ENCODE results near the gene MYO18B. TPM values are rescaled to one million over a fixed set of nuclear protein-coding genes. Genes with fewer than 3 reads are reported as not detected.

The MYO18B gene
- total RNA-seq, 1 donor from 2014 or later, result 0.07 TPM

DNA sequence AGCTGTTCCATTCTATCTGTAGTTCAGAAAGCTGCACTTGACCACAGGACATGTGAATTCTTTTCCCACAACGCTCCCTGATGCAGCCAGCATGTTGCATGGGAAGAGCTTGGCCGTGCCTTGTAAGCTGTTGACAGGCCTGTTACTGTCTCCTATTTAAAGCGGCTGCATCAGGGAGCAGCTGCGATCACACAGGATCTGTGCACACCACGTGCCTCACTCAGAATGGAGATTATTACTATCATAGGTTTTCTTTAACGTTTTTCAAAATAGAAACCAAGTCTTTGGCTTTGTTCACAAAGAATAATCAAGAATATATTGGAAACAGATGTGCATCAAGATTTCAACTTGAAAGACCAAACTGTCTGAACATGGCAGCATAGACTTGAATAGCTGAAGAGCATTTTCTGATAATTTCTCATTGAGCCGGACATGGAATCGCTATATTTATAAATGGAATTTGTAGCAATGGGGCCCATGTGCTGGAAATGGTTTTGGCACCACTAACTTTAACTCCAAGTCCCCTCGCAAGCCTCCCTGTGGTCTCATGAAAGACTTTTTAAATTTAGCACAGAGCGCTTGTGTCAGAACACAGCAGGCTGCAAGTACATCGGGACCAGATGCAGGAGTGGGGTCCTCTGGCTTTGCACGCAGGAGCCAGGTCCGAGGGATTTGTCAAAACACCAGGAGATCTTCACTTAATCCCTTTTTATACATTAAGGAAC is 40.8 kb upstream of the MYO18B start:
- TF ChIP-seq, protein P1, sequence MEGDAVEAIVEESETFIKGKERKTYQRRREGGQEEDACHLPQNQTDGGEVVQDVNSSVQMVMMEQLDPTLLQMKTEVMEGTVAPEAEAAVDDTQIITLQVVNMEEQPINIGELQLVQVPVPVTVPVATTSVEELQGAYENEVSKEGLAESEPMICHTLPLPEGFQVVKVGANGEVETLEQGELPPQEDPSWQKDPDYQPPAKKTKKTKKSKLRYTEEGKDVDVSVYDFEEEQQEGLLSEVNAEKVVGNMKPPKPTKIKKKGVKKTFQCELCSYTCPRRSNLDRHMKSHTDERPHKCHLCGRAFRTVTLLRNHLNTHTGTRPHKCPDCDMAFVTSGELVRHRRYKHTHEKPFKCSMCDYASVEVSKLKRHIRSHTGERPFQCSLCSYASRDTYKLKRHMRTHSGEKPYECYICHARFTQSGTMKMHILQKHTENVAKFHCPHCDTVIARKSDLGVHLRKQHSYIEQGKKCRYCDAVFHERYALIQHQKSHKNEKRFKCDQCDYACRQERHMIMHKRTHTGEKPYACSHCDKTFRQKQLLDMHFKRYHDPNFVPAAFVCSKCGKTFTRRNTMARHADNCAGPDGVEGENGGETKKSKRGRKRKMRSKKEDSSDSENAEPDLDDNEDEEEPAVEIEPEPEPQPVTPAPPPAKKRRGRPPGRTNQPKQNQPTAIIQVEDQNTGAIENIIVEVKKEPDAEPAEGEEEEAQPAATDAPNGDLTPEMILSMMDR (IDR thresholded peaks at IDR 0.05; ENCODE audit: insufficient read depth, low read depth, low read length), result no peak
- no peak for TF ChIP-seq EZH2 (IDR thresholded peaks at IDR 0.05; ENCODE audit: insufficient read depth, low read length)
- no peaks in the 10 kb centered on the region for H4K20me1 ChIP-seq (ENCODE audit: insufficient read depth, low read length)
- Mint-ChIP-seq H3K9me3 (ENCODE audit: unreplicated experiment) (no peaks in the 10 kb centered on the region), H3K27me3 (ENCODE audit: low read depth, unreplicated experiment) (no peaks in the 10 kb centered on the region), H3K36me3 (ENCODE audit: low read depth, unreplicated experiment) (peaks cover 2% of the 10 kb centered on the region), H3K4me1 (ENCODE audit: low read depth, unreplicated experiment) (peaks cover 3% of the 10 kb centered on the region), H3K27ac (ENCODE audit: unreplicated experiment) (no peak overlapping the region), H3K4me3 (ENCODE audit: unreplicated experiment) (no peak overlapping the region)
- DNase-seq (ENCODE audit: low read depth) (peak; percentile 12), FAIRE-seq (no peak)
- H3K36me3 ChIP-seq (ENCODE audit: insufficient read depth, low read length), result no peaks in the 10 kb centered on the region
- H3K79me2 ChIP-seq (ENCODE audit: insufficient read depth, low read length), result no peaks in the 10 kb centered on the region
- no peaks in the 10 kb centered on the region for H3K9me3 ChIP-seq (ENCODE audit: insufficient read depth, low read depth, low read length)
- no peak overlapping the region for H3K4me3 ChIP-seq (ENCODE audit: insufficient read depth, low read depth, low read length)
- H3K4me2 ChIP-seq (ENCODE audit: low read length), result no peak overlapping the region
- H3K27me3 ChIP-seq (ENCODE audit: insufficient read depth, low read length), result no peaks in the 10 kb centered on the region
- H3K9ac ChIP-seq (ENCODE audit: low read length), result no peak overlapping the region
- H3K4me1 ChIP-seq (ENCODE audit: insufficient read depth, low read length), result no peaks in the 10 kb centered on the region
- H3K27ac ChIP-seq (ENCODE audit: low read depth, low read length), result no peak overlapping the region
- peak overlapping the region; percentile 36 for H2AFZ ChIP-seq (ENCODE audit: low read depth, low read length)

DNA sequence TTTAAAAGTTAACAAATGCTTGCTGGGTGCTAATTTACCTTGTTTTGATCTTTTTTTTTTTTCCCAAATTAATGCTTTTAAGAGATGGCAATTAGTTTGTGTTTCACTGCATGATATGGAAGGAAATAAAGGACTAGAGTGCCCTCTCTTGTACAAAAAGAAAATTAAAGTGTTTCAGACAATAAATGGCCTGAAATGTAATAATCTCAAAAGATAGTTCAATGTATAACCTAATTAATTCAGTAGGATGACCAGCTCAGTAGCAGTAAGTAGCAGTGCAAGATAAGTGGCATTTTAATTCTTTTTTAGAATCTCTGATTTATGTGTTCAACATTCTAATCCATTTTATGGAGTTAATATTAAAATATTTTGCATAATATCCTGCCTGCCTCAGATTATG is 39.9 kb upstream of the MYO18B start:
- Histone ChIP-seq H3K9ac (ENCODE audit: low read length) (no peak overlapping the region), H3K4me1 (ENCODE audit: insufficient read depth, low read length) (no peaks in the 10 kb centered on the region), H3K4me2 (ENCODE audit: low read length) (no peak overlapping the region), H3K9me3 (ENCODE audit: insufficient read depth, low read depth, low read length) (no peaks in the 10 kb centered on the region), H3K27me3 (ENCODE audit: insufficient read depth, low read length) (no peaks in the 10 kb centered on the region), H3K79me2 (ENCODE audit: insufficient read depth, low read length) (no peaks in the 10 kb centered on the region), H2AFZ (ENCODE audit: low read depth, low read length) (no peak overlapping the region), H3K36me3 (ENCODE audit: insufficient read depth, low read length) (no peaks in the 10 kb centered on the region), H3K27ac (ENCODE audit: low read depth, low read length) (no peak overlapping the region), H3K4me3 (ENCODE audit: insufficient read depth, low read depth, low read length) (no peak overlapping the region), H4K20me1 (ENCODE audit: insufficient read depth, low read length) (no peaks in the 10 kb centered on the region)
- no peak for TF ChIP-seq EZH2 (IDR thresholded peaks at IDR 0.05; ENCODE audit: insufficient read depth, low read length)
- TF ChIP-seq, protein P1 (IDR thresholded peaks at IDR 0.05; ENCODE audit: insufficient read depth, low read depth, low read length), result peak; percentile 17
- DNase-seq (ENCODE audit: low read depth) (peak; percentile 10), FAIRE-seq (peak; percentile 70)
- no peak overlapping the region for H3K27ac Mint-ChIP-seq (ENCODE audit: unreplicated experiment)
- H3K27me3 Mint-ChIP-seq (ENCODE audit: low read depth, unreplicated experiment), result no peaks in the 10 kb centered on the region
- no peak overlapping the region for H3K4me3 Mint-ChIP-seq (ENCODE audit: unreplicated experiment)
- peaks cover 3% of the 10 kb centered on the region for H3K4me1 Mint-ChIP-seq (ENCODE audit: low read depth, unreplicated experiment)
- H3K36me3 Mint-ChIP-seq (ENCODE audit: low read depth, unreplicated experiment), result peaks cover 2% of the 10 kb centered on the region
- no peaks in the 10 kb centered on the region for H3K9me3 Mint-ChIP-seq (ENCODE audit: unreplicated experiment)

DNA sequence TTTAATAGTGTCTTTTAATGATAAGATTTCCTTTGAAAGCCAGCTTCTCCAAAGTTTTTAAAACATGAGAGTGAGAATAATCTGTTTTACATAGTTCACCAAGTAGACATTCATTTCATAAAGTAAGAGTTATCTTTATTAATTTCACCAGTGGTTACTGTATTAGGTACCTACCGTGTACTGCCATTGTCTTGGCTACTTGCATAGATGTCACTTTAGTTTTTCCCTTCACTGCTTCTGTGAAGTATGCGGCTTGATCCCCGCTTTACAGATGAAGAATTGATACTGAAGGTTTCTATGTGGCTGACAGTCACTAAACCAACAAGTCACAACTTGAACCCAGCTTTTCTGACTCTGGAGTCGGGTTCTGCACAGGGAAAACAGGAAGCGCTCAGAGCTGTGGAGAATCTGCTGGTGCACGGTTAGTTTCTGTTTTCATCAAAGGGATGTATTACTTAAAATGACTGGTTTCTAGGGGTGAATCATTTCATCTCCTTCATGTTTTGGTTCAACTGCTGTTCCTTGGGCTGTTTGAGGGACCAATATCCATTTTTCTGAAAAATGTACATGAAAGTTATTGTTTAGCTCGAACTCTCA is 39.3 kb upstream of the MYO18B start:
- H4K20me1 ChIP-seq (ENCODE audit: insufficient read depth, low read length), result no peaks in the 10 kb centered on the region
- H3K36me3 ChIP-seq (ENCODE audit: insufficient read depth, low read length), result no peaks in the 10 kb centered on the region
- H3K9ac ChIP-seq (ENCODE audit: low read length), result no peak overlapping the region
- H3K27me3 Mint-ChIP-seq (ENCODE audit: low read depth, unreplicated experiment), result no peaks in the 10 kb centered on the region
- TF ChIP-seq, protein P1 (IDR thresholded peaks at IDR 0.05; ENCODE audit: insufficient read depth, low read depth, low read length), result no peak
- no peak for TF ChIP-seq EZH2 (IDR thresholded peaks at IDR 0.05; ENCODE audit: insufficient read depth, low read length)
- H3K27ac Mint-ChIP-seq (ENCODE audit: unreplicated experiment), result no peak overlapping the region
- H3K9me3 ChIP-seq (ENCODE audit: insufficient read depth, low read depth, low read length), result no peaks in the 10 kb centered on the region
- DNase-seq (ENCODE audit: low read depth) (no peak), FAIRE-seq (no peak)
- H3K36me3 Mint-ChIP-seq (ENCODE audit: low read depth, unreplicated experiment), result peaks cover 3% of the 10 kb centered on the region
- no peak overlapping the region for H2AFZ ChIP-seq (ENCODE audit: low read depth, low read length)
- no peak overlapping the region for H3K4me3 Mint-ChIP-seq (ENCODE audit: unreplicated experiment)
- peaks cover 3% of the 10 kb centered on the region for H3K4me1 Mint-ChIP-seq (ENCODE audit: low read depth, unreplicated experiment)
- no peaks in the 10 kb centered on the region for H3K4me1 ChIP-seq (ENCODE audit: insufficient read depth, low read length)
- H3K4me3 ChIP-seq (ENCODE audit: insufficient read depth, low read depth, low read length), result no peak overlapping the region
- H3K9me3 Mint-ChIP-seq (ENCODE audit: unreplicated experiment), result no peaks in the 10 kb centered on the region
- no peak overlapping the region for H3K4me2 ChIP-seq (ENCODE audit: low read length)
- no peaks in the 10 kb centered on the region for H3K79me2 ChIP-seq (ENCODE audit: insufficient read depth, low read length)
- H3K27ac ChIP-seq (ENCODE audit: low read depth, low read length), result no peak overlapping the region
- H3K27me3 ChIP-seq (ENCODE audit: insufficient read depth, low read length), result no peaks in the 10 kb centered on the region

Data from astrocyte (in vitro differentiated cells and primary cell).